Measurements from ENCODE around the gene FBN1. TPM values are rescaled to one million over a fixed set of nuclear protein-coding genes. Genes with fewer than 3 reads are reported as not detected.

The FBN1 gene
- total RNA-seq, 6 experiments from 2014 or later, result 1.7 to 12.0 (median 8.7) TPM

- WGBS (ENCODE audit: insufficient coverage, low coverage, low lambda C conversion rate, missing lambda C conversion rate), result 45% methylated on average over 4 of the region's 4 CpGs
- no peak overlapping the region for H3K4me3 ChIP-seq
- no peaks in the 10 kb centered on the region for H3K36me3 ChIP-seq
- intact Hi-C loops (cut with DNase I), result no loop called here
- H3K4me1 ChIP-seq, result no peaks in the 10 kb centered on the region
- peak overlapping the region in 2 of 3 donors; percentile 14 to 23 for H3K27ac ChIP-seq
- no peaks in the 10 kb centered on the region for H3K27me3 ChIP-seq
- ATAC-seq (peak; percentile 31 to 80 (median 50)), DNase-seq (no peak)
- TF ChIP-seq POLR2A (IDR thresholded peaks at IDR 0.05) (no peak), CTCF (IDR thresholded peaks at IDR 0.05) (no peak)
- H3K9me3 ChIP-seq, result no peaks in the 10 kb centered on the region
These were observed 43.0 kb downstream of the FBN1 start for GRCh38 chr15:48602358-48603122.

GRCh38 chr15:48601095-48601494 lies 44.4 kb downstream of the FBN1 start:
- no peak overlapping the region for H3K27ac ChIP-seq
- intact Hi-C loops (cut with DNase I), result no loop called here

GRCh38 chr15:48596841-48597240 lies 48.7 kb downstream of the FBN1 start:
- 90% methylated on average over 4 of the region's 4 CpGs for WGBS (ENCODE audit: insufficient coverage, low coverage, low lambda C conversion rate, missing lambda C conversion rate)
- no peak for TF ChIP-seq POLR2A (IDR thresholded peaks at IDR 0.05)
- TF ChIP-seq CTCF (IDR thresholded peaks at IDR 0.05), result no peak
- no peaks in the 10 kb centered on the region for H3K36me3 ChIP-seq
- no peaks in the 10 kb centered on the region for H3K9me3 ChIP-seq
- H3K27ac ChIP-seq, result no peak overlapping the region
- DNase-seq (no peak), ATAC-seq (no peak)
- intact Hi-C loops (cut with DNase I), result no loop called here
- H3K4me1 ChIP-seq, result no peaks in the 10 kb centered on the region
- no peak overlapping the region for H3K4me3 ChIP-seq
- H3K27me3 ChIP-seq, result no peaks in the 10 kb centered on the region

More at GRCh38 chr15:48601095-48601494, 44.4 kb downstream of the FBN1 start:
- no peak for ATAC-seq
- Histone ChIP-seq H3K4me1 (no peaks in the 10 kb centered on the region), H3K27me3 (no peaks in the 10 kb centered on the region), H3K4me3 (no peak overlapping the region), H3K36me3 (no peaks in the 10 kb centered on the region), H3K9me3 (no peaks in the 10 kb centered on the region)
- no peak for DNase-seq
- no peak for TF ChIP-seq POLR2A (IDR thresholded peaks at IDR 0.05)
- no peak for TF ChIP-seq CTCF (IDR thresholded peaks at IDR 0.05)
- WGBS (ENCODE audit: insufficient coverage, low coverage, low lambda C conversion rate, missing lambda C conversion rate), result 63% methylated on average over 3 of the region's 4 CpGs

GRCh38 chr15:48596415-48596814 lies 49.1 kb downstream of the FBN1 start:
- no peak for TF ChIP-seq CTCF (IDR thresholded peaks at IDR 0.05)
- no peak for TF ChIP-seq POLR2A (IDR thresholded peaks at IDR 0.05)
- ATAC-seq, result no peak

More at GRCh38 chr15:48596415-48596814, 49.1 kb downstream of the FBN1 start:
- Histone ChIP-seq H3K36me3 (no peaks in the 10 kb centered on the region), H3K4me1 (no peaks in the 10 kb centered on the region), H3K27ac (no peak overlapping the region), H3K4me3 (no peak overlapping the region), H3K27me3 (no peaks in the 10 kb centered on the region), H3K9me3 (no peaks in the 10 kb centered on the region)
- DNase-seq, result no peak
- WGBS (ENCODE audit: insufficient coverage, low coverage, low lambda C conversion rate, missing lambda C conversion rate), result 60% methylated on average over 4 of the region's 4 CpGs
- intact Hi-C loops (cut with DNase I), result no loop called here
